Activated T-cell treated with anti-CD3 and anti-CD28 coated beads, Interleukin-2, amount 50 U/mL, for 72 hours (primary cell): ENCODE measurements around the gene DNAJC5. TPM values are rescaled to one million over a fixed set of nuclear protein-coding genes. Genes with fewer than 3 reads are reported as not detected.

Experiments used
- ATAC-seq, 2 donors: fragments of 150-1000 bp; cut with Tn5 transposase; replicated peaks in 1 of 2; 2 replicates each; pipeline ENCODE4 v1.10.0; 2021; ENCODE audit warnings: moderate library complexity in 2 of 2, mild to moderate bottlenecking in 1 of 2
- DNase-seq, 2 donors: peaks; one replicate each; pipeline ENCODE4 v3.0.0; 2021 to 2022; ENCODE audit warnings: mixed read lengths in 1 of 2
- H3K27ac Mint-ChIP-seq: one replicate; pipeline ENCODE4 v1.8.0; 2022; ENCODE audit warnings: mild to moderate bottlenecking, moderate library complexity, mixed read lengths
- H3K27me3 Mint-ChIP-seq: one replicate; pipeline ENCODE4 v1.8.0; 2022; ENCODE audit warnings: low read depth, mixed read lengths
- H3K36me3 Mint-ChIP-seq, 2 donors: one replicate each; pipeline ENCODE4 v1.8.0; 2022; ENCODE audit warnings: mixed read lengths in 2 of 2, mild to moderate bottlenecking in 1 of 2; ENCODE audit not compliant: insufficient read depth in 2 of 2
- H3K4me1 Mint-ChIP-seq: one replicate; pipeline ENCODE4 v1.8.0; 2022; ENCODE audit warnings: low read depth, mixed read lengths
- H3K4me3 Mint-ChIP-seq, 2 donors: one replicate each; pipeline ENCODE4 v1.8.0; 2022; ENCODE audit warnings: mild to moderate bottlenecking in 2 of 2, mixed read lengths in 2 of 2, moderate library complexity in 2 of 2
- H3K9me3 Mint-ChIP-seq, 2 donors: one replicate each; pipeline ENCODE4 v1.8.0; 2022; ENCODE audit warnings: mixed read lengths in 2 of 2
- total RNA-seq, 2 donors: library from RNA; stranded (reverse); gene quantifications; one replicate each; pipeline ENCODE4 v1.2.3, GENCODE V29; 2022

DNAJC5 gene
- total RNA-seq, 2 donors from 2014 or later, result 37.6 to 40.5 TPM

GRCh38 chr20:63944078-63944941, 49.4 kb downstream of the DNAJC5 start:
- H3K27ac Mint-ChIP-seq, result no peak overlapping the region
- H3K4me3 Mint-ChIP-seq, result no peak overlapping the region
- no peaks in the 10 kb centered on the region for H3K27me3 Mint-ChIP-seq
- peaks cover 30% of the 10 kb centered on the region for H3K4me1 Mint-ChIP-seq
- ATAC-seq, result no peak
- no peak for DNase-seq
- H3K36me3 Mint-ChIP-seq, result peaks cover 1 to 2% of the 10 kb centered on the region in 2 donors
- H3K9me3 Mint-ChIP-seq, result no peaks in the 10 kb centered on the region

DNA sequence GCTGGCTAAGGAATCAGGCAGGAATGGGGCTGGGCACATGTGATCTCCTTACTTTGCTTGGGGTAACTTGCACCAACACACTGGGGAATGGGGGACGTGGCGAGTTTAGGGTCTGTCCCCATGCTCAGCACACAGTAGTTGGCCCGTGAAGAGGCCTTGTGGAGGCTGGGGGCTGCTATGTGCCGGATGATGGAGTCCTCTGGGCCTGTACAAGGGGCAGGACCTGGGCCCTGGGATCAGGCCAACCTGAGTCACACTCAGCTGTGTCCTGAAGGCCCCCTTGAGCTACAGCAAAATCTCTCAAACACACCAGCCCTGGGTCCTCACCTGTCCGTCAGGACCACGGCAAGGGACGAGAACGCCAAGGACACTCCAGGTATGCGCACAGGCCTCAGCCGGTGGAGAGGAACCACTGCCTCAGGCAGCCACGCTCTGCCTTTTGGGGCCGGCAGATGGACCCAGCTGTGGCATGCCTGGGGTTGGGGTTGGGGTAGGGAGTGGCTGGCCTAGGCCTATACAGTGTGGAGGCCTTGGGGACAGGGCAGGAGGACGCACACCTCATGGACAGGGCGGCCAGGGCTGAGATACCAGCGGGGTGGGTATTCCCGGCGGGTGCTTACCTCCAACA, 50.2 kb downstream of the DNAJC5 start:
- peaks cover 38% of the 10 kb centered on the region for H3K4me1 Mint-ChIP-seq
- DNase-seq, result no peak
- no peaks in the 10 kb centered on the region for H3K9me3 Mint-ChIP-seq
- peaks cover 1 to 2% of the 10 kb centered on the region in 2 donors for H3K36me3 Mint-ChIP-seq
- no peak for ATAC-seq
- no peaks in the 10 kb centered on the region for H3K27me3 Mint-ChIP-seq
- H3K27ac Mint-ChIP-seq, result no peak overlapping the region
- no peak overlapping the region for H3K4me3 Mint-ChIP-seq

DNA sequence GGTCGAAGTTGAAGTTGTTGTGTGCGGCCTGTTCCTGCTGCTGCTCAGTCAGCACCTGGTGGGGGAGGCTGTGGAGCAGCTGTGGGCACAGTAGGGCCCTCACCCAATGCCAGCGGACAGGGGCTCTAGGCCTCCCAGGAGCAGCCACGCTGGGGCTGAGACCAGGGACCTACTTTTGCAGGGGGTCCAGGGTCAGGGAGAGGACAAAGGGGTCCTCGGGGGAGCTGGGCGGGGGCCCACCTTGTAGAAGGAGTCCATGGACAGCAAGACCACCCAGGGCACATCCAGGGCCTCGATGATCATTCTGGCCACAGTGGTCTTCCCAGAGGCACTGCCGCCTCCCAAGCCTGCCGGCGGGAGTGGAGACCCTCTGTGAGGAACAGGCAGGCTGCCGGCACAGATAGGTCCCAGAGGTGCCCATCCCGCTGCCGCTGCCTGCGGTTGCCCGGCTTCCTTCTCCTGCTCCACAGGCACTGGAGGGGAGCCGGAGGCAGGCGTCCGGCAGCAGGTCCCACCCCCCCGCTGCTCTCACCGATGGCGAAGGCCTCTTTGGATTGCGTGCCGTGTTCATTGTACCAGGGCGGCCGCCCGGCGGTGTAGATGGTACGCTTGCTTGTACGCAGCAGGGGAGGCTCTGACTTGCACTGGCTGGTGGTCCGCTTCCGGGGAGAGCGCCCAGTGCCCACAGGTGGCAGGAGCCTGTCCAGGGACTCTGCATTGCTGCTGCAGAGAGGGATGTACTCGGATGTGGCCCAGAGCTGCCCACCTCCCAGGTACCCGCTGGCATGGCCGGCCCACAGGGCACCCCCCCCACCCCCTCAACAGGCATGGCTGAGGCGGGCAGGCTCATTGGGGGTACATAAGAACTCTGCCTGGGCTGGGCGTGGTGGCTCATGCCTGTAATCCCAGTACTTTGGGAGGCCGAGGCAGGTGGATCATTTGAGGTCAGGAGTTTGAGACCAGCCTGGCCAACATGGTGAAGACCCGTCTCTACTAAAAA, 51.3 kb downstream of the DNAJC5 start:
- DNase-seq, result no peak
- peaks cover 1 to 2% of the 10 kb centered on the region in 2 donors for H3K36me3 Mint-ChIP-seq
- no peaks in the 10 kb centered on the region for H3K27me3 Mint-ChIP-seq
- no peak for ATAC-seq
- no peaks in the 10 kb centered on the region for H3K9me3 Mint-ChIP-seq
- peaks cover 35% of the 10 kb centered on the region for H3K4me1 Mint-ChIP-seq
- no peak overlapping the region for H3K27ac Mint-ChIP-seq
- H3K4me3 Mint-ChIP-seq, result no peak overlapping the region

DNA sequence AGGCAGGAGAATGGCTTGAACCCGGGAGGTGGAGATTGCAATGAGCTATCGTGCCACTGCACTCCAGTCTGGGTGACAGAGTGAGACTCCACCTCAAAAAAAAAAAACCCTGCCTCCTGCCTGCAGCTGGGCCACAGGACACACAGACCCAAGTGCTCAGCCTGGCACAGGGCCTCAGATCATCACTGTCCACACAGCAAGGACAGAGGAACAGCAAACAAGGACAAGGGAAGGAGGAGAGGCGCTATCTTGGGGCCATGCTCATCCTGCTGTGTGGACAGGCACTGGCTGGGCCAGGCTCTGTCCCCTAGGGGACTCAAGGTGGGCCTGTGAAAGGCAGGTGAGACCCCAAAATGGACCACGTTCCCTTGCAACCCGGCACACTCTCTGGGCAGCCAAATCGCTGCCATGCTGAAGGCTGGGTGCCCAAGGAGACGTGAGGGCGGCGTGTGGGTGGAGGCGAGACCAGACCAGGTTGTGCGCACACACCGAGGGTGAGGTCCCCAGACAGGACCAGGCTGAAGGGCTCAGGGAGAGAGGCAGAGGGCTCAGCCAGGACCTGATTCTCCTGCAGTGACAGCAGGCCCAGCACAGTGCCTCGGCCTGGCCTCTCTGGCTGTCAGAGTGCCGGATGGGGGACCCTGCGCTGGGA, 52.2 kb downstream of the DNAJC5 start:
- ATAC-seq (peak; percentile 1 to 4), DNase-seq (no peak)
- Mint-ChIP-seq H3K36me3 (peaks cover 1 to 2% of the 10 kb centered on the region in 2 donors), H3K27me3 (no peaks in the 10 kb centered on the region), H3K4me3 (peak overlapping the region; percentile 75 to 86), H3K27ac (no peak overlapping the region), H3K4me1 (peaks cover 34% of the 10 kb centered on the region), H3K9me3 (no peaks in the 10 kb centered on the region)

GRCh38 chr20:63947638-63948456, 52.9 kb downstream of the DNAJC5 start:
- H3K36me3 Mint-ChIP-seq, result peaks cover 0 to 1% of the 10 kb centered on the region in 2 donors
- H3K27me3 Mint-ChIP-seq, result no peaks in the 10 kb centered on the region
- H3K9me3 Mint-ChIP-seq, result no peaks in the 10 kb centered on the region
- peaks cover 34% of the 10 kb centered on the region for H3K4me1 Mint-ChIP-seq
- H3K4me3 Mint-ChIP-seq, result peak overlapping the region; percentile 75 to 86
- ATAC-seq (peak; percentile 42 to 43), DNase-seq (peak; percentile 33 to 41)
- H3K27ac Mint-ChIP-seq, result no peak overlapping the region

DNA sequence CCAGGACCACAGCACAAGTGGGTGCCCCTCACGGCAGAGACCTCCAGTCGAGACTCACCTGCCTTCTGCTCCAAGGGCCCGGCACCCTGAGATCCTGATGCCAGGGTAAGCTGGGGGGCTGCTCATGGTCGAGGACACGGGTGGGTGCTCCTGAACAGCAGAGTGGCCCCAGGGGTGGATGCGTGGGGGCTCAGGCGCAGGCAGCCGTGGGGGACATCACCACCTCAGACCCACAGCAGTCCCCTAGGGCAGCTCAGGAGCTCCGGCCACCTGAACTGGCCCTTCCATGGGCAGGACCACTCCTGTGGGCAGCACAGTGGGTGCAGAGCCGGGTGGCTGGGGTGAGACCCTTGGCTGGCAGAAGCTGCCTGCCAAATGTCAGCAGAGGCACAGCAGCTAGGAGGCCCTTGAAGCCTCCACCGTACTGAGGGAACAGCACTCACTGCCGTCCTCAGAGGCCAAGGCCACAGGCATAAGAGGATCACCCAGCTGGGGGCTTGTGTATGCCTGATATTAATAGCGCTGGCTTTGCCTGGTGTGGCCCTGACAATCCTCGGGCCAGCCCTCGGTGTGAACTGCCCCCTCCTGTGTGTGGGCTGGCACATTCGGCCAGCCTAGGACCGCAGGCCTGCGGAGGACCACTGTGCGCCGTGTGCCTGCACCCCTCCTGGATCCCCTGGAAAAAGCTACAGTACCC, 55.9 kb downstream of the DNAJC5 start:
- ATAC-seq, result no peak
- Mint-ChIP-seq H3K27me3 (no peaks in the 10 kb centered on the region), H3K36me3 (peaks cover 0 to 1% of the 10 kb centered on the region in 2 donors), H3K4me1 (peaks cover 57% of the 10 kb centered on the region), H3K4me3 (no peak overlapping the region), H3K9me3 (no peaks in the 10 kb centered on the region), H3K27ac (no peak overlapping the region)
- DNase-seq, result no peak

- Mint-ChIP-seq H3K27ac (no peak overlapping the region), H3K4me3 (no peak overlapping the region), H3K9me3 (no peaks in the 10 kb centered on the region), H3K4me1 (peaks cover 57% of the 10 kb centered on the region), H3K27me3 (no peaks in the 10 kb centered on the region), H3K36me3 (peaks cover 0 to 1% of the 10 kb centered on the region in 2 donors)
- DNase-seq, result no peak
- ATAC-seq, result no peak
Observed at GRCh38 chr20:63951398-63952209, 56.7 kb downstream of the DNAJC5 start.

GRCh38 chr20:63952210-63952535, 57.2 kb downstream of the DNAJC5 start:
- Mint-ChIP-seq H3K9me3 (no peaks in the 10 kb centered on the region), H3K4me3 (no peak overlapping the region), H3K27me3 (no peaks in the 10 kb centered on the region), H3K36me3 (peaks cover 0 to 1% of the 10 kb centered on the region in 2 donors), H3K4me1 (peaks cover 55% of the 10 kb centered on the region), H3K27ac (no peak overlapping the region)
- ATAC-seq (no peak), DNase-seq (no peak)

- Mint-ChIP-seq H3K9me3 (no peaks in the 10 kb centered on the region), H3K27ac (peak overlapping the region; percentile 55), H3K4me1 (peaks cover 55% of the 10 kb centered on the region), H3K27me3 (no peaks in the 10 kb centered on the region), H3K4me3 (no peak overlapping the region), H3K36me3 (peaks cover 0 to 1% of the 10 kb centered on the region in 2 donors)
- DNase-seq (no peak), ATAC-seq (no peak)
Observed at GRCh38 chr20:63952769-63953168, 57.8 kb downstream of the DNAJC5 start.

DNA sequence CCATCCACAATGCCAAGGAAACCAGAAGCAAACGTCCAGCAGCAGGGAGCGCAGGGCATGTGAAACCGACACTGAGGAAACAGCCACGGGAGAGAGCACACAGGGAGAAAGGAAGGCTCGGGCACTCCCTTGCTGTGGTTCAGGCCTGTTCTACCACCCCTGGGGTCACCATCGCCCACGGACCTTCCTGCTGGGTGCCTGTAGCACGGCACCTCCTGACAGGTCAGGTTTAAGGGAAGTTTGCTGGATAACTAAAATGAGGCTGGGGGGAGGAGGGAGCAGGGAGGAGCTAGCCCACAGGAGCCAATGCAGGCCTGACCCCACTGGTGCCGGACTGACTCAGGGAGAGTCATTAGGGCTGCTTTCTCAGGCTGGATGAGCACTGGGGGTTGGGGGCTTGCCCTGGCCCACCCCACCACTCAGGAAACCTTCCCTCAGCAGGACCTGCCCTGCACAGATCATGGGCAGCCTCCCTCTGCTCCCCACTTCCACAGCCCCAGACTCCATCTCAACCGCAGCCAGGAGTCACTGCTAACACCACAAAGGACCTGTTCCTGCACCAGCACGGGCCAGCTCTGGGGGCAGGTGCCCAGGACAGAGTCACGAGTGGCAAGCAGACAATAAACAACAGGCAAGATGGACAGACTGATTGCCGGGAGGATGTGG, 59.0 kb downstream of the DNAJC5 start:
- peak overlapping the region; percentile 64 for H3K27ac Mint-ChIP-seq
- H3K9me3 Mint-ChIP-seq, result no peaks in the 10 kb centered on the region
- no peak for ATAC-seq
- H3K4me3 Mint-ChIP-seq, result peak overlapping the region; percentile 89 to 90
- no peaks in the 10 kb centered on the region for H3K36me3 Mint-ChIP-seq
- peaks cover 54% of the 10 kb centered on the region for H3K4me1 Mint-ChIP-seq
- no peak for DNase-seq
- no peaks in the 10 kb centered on the region for H3K27me3 Mint-ChIP-seq
